GM19193 (cell line): Measurements from ENCODE around the gene CPNE5.

Experiments used
- POLR2A ChIP-seq: IDR thresholded peaks from 4 replicates; pipeline ENCODE4 v1.6.1; 2011; ENCODE audit not compliant: insufficient read depth, insufficient read length; ENCODE audit errors: extremely low read depth

Gene CPNE5

GRCh38 chr6:36863670-36864540, 24.7 kb upstream of the CPNE5 start:
- no peak for TF ChIP-seq POLR2A

- no peak for TF ChIP-seq POLR2A
Observed at GRCh38 chr6:36862848-36863382, 23.7 kb upstream of the CPNE5 start.

GRCh38 chr6:36862164-36862847, 23.1 kb upstream of the CPNE5 start:
- no peak for TF ChIP-seq POLR2A

DNA sequence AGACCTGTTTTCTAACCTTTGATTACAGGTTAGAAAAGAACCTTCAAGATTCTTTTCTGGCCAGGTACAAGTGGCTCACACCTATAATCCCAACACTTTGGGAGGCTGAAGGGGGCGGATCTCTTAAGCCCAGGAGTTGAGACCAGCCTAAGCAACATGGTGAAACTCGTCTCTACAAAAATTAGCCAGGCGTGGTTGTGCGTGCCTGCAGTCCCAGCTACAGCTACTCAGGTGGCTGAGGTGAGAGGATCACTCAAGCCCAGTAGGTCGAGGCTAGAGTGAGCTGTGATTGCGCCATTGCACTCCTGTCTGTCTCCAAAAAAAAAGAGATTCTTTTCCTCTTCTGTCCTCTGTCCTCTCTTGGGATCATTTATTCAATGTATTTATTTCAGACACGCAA, 20.9 kb upstream of the CPNE5 start:
- no peak for TF ChIP-seq POLR2A

DNA sequence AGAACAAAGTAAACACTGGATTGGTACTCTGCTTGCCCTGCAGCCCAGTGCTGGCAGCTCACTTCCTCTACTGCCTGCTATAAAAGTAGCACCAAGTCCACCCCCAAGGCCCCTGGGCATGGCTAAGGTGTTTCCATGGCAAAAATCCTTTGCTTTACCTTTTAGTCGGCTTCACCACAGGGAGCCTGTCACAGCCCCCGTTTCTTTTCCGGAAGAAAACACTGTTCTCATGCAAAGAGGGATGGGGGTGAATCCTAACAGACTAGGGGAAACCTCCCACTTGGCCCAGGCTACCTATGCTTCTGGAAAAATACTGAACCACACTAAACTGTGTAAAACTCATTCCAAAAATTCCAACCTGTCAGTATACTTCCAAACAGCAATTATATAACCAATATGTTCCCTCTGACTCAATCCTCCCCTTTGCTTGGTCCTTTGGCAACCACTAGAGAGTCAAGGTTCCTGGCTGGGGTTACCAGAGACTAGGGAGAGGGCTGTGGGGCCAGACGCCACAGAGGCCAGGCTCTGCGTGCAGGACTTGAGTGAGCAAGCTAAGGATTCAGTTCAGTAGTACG, 19.2 kb upstream of the CPNE5 start:
- no peak for TF ChIP-seq POLR2A

- no peak for TF ChIP-seq POLR2A
Observed at GRCh38 chr6:36857325-36857724, 18.1 kb upstream of the CPNE5 start.

DNA sequence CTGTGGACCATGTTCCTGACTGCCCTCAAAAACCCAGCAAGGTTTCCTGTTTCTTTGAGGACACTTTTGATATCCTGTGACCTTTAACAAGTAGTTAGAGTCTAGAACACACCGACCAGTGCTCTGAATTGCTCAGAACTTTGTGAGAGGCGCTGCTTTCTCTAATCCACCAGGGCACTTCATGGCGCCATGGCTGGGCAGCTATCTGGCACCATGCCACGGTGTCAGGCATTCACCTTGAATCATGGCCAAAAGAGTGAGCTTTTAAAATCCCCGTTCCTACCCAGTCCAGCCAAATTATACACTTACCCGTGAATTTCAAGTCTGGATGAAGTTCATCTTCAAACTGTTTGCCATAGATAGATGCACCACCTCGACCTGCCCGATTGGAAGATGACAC, 17.0 kb upstream of the CPNE5 start:
- TF ChIP-seq POLR2A, result no peak

DNA sequence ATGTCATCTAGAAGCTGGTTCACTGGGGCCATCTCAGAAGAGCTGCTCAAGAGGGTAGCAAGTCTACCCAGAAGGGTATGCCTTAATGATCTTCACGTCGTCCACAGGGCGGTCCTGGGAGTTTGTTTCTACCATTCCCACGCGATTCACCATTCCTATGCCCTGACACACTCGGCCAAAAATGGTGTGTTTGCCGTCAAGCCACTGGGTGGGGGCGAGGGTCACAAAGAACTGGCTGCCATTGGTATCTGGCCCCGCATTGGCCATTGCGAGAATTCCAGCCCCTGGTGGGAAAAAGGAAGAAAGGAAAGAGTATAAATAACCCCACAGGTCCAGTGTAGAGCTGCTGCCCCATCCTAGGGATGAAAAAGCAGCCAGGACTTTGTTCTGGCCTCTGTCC, 16.5 kb upstream of the CPNE5 start:
- no peak for TF ChIP-seq POLR2A

DNA sequence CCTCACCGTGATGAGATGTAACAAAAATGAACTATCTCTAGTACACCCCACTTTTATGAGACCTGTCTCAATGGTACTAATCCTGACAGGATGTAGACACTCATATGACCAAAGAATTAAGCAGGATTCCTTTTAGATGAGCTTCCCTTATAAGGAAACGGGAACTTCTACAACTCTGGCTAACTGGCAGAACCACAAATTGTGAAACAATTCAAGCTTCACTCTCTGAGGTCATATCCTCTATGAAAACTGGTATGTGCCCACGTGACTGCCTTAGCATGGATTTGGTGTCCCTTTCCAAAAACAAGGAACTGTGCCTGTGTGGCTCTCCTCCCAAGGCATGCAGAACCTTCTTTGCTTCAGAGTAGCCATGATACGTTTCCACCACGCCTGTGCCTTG, 14.1 kb upstream of the CPNE5 start:
- TF ChIP-seq POLR2A, result no peak

DNA sequence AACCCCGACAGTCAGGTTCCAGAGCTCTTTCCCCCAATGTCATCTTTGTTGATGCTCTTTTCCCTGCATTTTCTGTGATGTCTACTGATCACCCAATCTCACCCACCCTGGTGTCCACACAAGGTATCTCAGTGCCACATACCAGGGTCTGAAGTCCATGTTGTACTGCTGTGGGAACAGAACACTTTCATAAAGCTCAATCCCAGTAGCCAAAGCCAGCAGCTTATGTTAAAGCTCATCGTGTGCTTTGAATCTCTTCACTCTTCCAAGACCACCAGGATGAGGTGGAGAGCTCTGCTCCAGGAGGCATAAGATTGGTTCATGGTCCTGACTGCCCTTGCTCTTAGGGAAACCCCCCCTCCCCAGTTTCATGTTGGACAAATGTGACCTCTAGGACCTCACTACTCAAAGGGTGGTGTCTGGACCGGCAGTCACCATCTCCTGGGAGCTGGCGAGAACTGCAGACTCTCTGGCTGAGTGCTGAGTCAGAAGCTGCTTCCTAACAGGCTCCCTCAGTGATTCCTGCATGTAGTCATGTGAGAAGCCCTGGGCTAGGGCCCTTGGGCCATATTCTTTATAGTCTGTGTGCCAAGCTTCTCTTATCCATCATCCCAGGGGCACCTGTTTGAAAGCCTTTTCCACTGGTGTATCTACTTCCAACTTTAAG, 13.4 kb upstream of the CPNE5 start:
- no peak for TF ChIP-seq POLR2A

GRCh38 chr6:36851626-36852025, 12.4 kb upstream of the CPNE5 start:
- no peak for TF ChIP-seq POLR2A

DNA sequence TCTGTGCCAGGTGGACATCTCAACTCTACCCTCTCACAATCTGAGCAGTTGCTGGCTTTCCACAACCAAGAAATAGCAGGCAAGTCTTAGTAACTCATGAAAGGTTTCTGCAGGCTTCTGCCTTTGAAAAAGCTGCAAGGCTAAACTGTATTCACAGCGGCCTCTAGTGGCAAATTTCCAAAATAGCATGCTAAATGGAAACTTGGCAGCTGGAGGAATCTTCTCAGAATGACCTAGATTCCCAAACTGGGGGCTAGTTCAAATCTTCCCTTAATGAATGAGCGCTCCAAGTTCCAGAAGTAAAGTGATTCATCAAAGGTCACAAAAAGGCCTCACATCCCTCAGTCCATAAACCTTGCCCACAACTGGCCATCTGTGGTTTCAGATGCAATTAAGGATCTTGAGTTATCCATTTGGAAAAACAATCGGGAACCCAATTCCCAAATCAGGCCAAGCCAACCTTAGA, 11.9 kb upstream of the CPNE5 start:
- TF ChIP-seq POLR2A, result no peak

GRCh38 chr6:36850021-36850420, 10.8 kb upstream of the CPNE5 start:
- TF ChIP-seq POLR2A, result no peak

GRCh38 chr6:36848658-36849441, 9.6 kb upstream of the CPNE5 start:
- TF ChIP-seq POLR2A, result no peak
